ENCODE measurements around the gene THAP9. TPM values are rescaled to one million over a fixed set of nuclear protein-coding genes. Genes with fewer than 3 reads are reported as not detected.

Gene THAP9
- total RNA-seq, 6 experiments from 2014 or later, result 0.92 to 3.8 (median 3.0) TPM

DNA sequence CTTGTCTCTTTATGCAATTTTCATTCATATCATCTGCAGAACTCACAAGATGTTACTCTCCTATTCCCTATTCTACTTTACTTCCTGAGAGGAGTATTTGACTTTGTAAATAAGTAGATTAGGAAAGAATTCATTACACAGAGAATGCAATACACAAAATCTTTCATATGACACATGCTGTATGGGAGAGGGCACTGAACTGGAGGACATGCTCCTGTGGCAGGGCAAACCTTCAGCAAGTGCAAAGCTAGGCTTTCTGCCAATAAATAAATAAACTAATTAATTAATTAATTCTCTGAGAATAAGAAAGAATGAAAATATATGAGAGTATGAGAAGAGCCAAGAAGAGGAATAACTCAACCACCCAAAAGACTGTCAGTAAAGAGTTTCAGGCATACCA is 33.9 kb downstream of the THAP9 start:
- no peak overlapping the region for H3K27ac ChIP-seq
- DNase-seq (no peak), ATAC-seq (peak in 2 of 4 donors; percentile 40 to 43)
- intact Hi-C loops (cut with DNase I), result no loop called here
- H3K4me3 ChIP-seq, result no peak overlapping the region
- H3K36me3 ChIP-seq, result peaks cover 0 to 26% (median 5%) of the 10 kb centered on the region in 4 donors
- no peaks in the 10 kb centered on the region for H3K27me3 ChIP-seq
- no peaks in the 10 kb centered on the region for H3K9me3 ChIP-seq
- TF ChIP-seq, protein P1, sequence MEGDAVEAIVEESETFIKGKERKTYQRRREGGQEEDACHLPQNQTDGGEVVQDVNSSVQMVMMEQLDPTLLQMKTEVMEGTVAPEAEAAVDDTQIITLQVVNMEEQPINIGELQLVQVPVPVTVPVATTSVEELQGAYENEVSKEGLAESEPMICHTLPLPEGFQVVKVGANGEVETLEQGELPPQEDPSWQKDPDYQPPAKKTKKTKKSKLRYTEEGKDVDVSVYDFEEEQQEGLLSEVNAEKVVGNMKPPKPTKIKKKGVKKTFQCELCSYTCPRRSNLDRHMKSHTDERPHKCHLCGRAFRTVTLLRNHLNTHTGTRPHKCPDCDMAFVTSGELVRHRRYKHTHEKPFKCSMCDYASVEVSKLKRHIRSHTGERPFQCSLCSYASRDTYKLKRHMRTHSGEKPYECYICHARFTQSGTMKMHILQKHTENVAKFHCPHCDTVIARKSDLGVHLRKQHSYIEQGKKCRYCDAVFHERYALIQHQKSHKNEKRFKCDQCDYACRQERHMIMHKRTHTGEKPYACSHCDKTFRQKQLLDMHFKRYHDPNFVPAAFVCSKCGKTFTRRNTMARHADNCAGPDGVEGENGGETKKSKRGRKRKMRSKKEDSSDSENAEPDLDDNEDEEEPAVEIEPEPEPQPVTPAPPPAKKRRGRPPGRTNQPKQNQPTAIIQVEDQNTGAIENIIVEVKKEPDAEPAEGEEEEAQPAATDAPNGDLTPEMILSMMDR (IDR thresholded peaks at IDR 0.05), result no peak
- TF ChIP-seq POLR2A (IDR thresholded peaks at IDR 0.05), result no peak
- H3K4me1 ChIP-seq, result no peaks in the 10 kb centered on the region

DNA sequence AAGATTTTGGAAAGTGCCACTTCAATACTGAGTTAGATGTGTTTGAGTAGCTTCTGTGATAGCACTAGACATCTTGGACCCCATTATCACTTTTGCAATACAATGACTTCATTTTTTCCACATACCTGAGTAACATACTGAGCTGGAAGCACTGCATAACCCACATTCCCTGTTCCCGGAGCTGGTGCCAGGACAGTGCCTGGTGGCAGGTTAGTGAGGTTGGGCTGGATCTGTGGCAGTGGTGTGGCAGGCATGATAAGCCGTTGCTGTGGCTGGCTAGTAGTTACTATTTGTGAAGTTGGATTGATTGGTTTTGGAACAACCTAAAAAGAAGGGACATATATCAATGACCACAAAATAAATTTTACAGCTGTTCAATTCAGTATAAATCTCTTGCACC is 38.9 kb downstream of the THAP9 start:
- DNase-seq (no peak), ATAC-seq (no peak)
- Histone ChIP-seq H3K9me3 (no peaks in the 10 kb centered on the region), H3K27me3 (no peaks in the 10 kb centered on the region), H3K4me1 (no peaks in the 10 kb centered on the region), H3K4me3 (no peak overlapping the region), H3K27ac (no peak overlapping the region), H3K36me3 (peaks cover 0 to 25% (median 5%) of the 10 kb centered on the region in 4 donors)
- 90% methylated on average over 2 of the region's 2 CpGs for WGBS (ENCODE audit: insufficient coverage, low coverage, low lambda C conversion rate, missing lambda C conversion rate)
- TF ChIP-seq POLR2A (IDR thresholded peaks at IDR 0.05), result no peak
- TF ChIP-seq, protein P1 (IDR thresholded peaks at IDR 0.05), result no peak
- intact Hi-C loops (cut with DNase I), result no loop called here

DNA sequence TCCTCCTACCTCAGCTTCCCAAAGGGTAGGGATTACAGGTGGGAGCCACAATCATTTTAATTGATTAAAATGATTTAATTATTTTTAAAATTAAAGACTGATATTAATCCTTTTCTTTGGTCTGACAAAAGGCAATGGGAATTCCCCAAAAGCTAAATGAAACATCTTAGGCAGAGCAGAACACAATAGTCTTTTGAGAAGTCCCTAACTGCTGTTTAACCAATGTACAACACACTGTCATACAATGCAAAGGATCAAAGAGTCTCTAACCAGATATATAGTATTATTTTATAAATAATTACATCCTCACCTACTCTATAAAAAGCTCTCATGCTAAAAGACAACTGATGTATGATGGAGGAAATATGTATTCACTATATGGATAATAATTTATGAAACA is 47.0 kb downstream of the THAP9 start:
- DNase-seq, result no peak
- peaks cover 0 to 4% (median under 1%) of the 10 kb centered on the region in 4 donors for H3K36me3 ChIP-seq
- H3K4me1 ChIP-seq, result no peaks in the 10 kb centered on the region
- H3K27ac ChIP-seq, result no peak overlapping the region
- intact Hi-C loops (cut with DNase I), result no loop called here
- no peak for ATAC-seq
- no peaks in the 10 kb centered on the region for H3K9me3 ChIP-seq
- H3K4me3 ChIP-seq, result no peak overlapping the region
- no peaks in the 10 kb centered on the region for H3K27me3 ChIP-seq
- no peak for TF ChIP-seq POLR2A (IDR thresholded peaks at IDR 0.05)
- TF ChIP-seq, protein P1 (IDR thresholded peaks at IDR 0.05), result no peak

DNA sequence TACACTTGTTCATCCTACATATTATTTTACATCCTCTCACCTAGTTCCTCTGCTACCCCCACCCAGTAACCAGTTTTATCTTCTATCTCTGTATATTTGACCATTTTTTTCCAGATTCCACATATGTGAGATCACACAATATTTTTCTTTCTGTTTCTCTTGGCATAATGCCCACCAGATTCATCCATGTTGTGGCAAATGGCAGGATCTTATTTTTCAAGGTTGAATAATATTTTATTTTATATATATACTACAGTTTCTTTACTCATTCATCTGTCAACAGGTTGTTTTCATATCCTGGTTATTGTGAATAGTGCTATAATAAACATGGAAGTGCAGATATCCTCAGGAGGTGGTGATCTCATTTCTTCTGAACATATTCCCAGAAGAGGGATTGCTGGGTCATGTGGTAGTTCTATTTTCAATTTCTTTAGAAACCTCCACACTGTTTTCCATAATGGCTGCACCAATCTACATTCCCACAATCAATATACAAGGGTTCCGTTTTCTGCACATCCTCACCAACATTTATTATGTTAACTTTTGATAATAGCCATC is 48.2 kb downstream of the THAP9 start:
- no peak overlapping the region for H3K4me3 ChIP-seq
- ATAC-seq (no peak), DNase-seq (no peak)
- H3K4me1 ChIP-seq, result no peaks in the 10 kb centered on the region
- intact Hi-C loops (cut with DNase I), result no loop called here
- WGBS (ENCODE audit: insufficient coverage, low coverage, low lambda C conversion rate, missing lambda C conversion rate), result 80% methylated on average over 1 of the region's 1 CpG
- H3K9me3 ChIP-seq, result no peaks in the 10 kb centered on the region
- no peak for TF ChIP-seq POLR2A (IDR thresholded peaks at IDR 0.05)
- no peak overlapping the region for H3K27ac ChIP-seq
- no peaks in the 10 kb centered on the region for H3K27me3 ChIP-seq
- peaks cover 0 to 4% (median under 1%) of the 10 kb centered on the region in 4 donors for H3K36me3 ChIP-seq

DNA sequence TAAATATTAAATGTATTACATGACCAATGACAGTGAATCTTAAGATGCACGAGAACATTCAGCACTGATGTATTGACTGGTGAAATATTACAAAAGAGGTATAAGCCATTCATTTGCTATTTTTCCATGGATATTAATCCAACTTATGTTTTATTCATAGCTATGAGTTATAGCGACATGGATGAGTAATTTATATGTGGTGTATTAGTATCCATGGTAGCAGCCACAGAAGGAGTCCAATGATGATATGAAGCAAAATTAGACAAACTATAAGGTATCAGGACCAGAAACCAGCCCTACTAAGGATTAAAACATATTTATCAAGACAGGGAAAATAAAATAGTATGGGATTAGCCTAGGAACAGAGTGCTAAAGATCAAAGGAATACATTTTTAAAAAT is 50.7 kb downstream of the THAP9 start:
- Histone ChIP-seq H3K4me1 (no peaks in the 10 kb centered on the region), H3K9me3 (no peaks in the 10 kb centered on the region), H3K4me3 (no peak overlapping the region), H3K27ac (no peak overlapping the region), H3K27me3 (no peaks in the 10 kb centered on the region), H3K36me3 (no peaks in the 10 kb centered on the region)
- no peak for TF ChIP-seq POLR2A (IDR thresholded peaks at IDR 0.05)
- TF ChIP-seq, protein P1 (IDR thresholded peaks at IDR 0.05), result no peak
- no peak for ATAC-seq
- 95% methylated on average over 2 of the region's 2 CpGs for WGBS (ENCODE audit: insufficient coverage, low coverage, low lambda C conversion rate, missing lambda C conversion rate)
- intact Hi-C loops (cut with DNase I), result no loop called here
- DNase-seq, result no peak
